GM10248 (cell line): ENCODE measurements around the gene CSH2.
A peak's percentile ranks its signal among the peaks of the same experiment; 100 is the strongest.

Experiments
- CTCF ChIA-PET: fragments of 300-600 bp; sonication (Branson Sonifier 250); formaldehyde crosslinking; extraction: SDS; loops from one replicate; lab custom pipeline; 2021; ENCODE audit warnings: antibody characterized with exemption; lab: Yijun Ruan, JAX
- POLR2A ChIA-PET: fragments of 350-650 bp; sonication (Branson Sonifier 250); formaldehyde crosslinking; extraction: SDS; loops from one replicate; lab custom pipeline; 2020; ENCODE audit warnings: antibody characterized with exemption; lab: Yijun Ruan, JAX
- DNase-seq: peaks from one replicate; pipeline ENCODE4 v3.0.0; 2012; ENCODE audit errors: extremely low spot score
- TF ChIP-seq, protein P1 (sequence below): IDR thresholded peaks from 2 replicates; pipeline ENCODE4 v1.5.1; 2012; ENCODE audit warnings: mild to moderate bottlenecking, low read depth; ENCODE audit errors: extremely low read depth, missing control alignments, control extremely low read depth

CSH2 gene

GRCh38 chr17:63842173-63842539 is 31.3 kb downstream of the CSH2 start:
- TF ChIP-seq, protein P1, sequence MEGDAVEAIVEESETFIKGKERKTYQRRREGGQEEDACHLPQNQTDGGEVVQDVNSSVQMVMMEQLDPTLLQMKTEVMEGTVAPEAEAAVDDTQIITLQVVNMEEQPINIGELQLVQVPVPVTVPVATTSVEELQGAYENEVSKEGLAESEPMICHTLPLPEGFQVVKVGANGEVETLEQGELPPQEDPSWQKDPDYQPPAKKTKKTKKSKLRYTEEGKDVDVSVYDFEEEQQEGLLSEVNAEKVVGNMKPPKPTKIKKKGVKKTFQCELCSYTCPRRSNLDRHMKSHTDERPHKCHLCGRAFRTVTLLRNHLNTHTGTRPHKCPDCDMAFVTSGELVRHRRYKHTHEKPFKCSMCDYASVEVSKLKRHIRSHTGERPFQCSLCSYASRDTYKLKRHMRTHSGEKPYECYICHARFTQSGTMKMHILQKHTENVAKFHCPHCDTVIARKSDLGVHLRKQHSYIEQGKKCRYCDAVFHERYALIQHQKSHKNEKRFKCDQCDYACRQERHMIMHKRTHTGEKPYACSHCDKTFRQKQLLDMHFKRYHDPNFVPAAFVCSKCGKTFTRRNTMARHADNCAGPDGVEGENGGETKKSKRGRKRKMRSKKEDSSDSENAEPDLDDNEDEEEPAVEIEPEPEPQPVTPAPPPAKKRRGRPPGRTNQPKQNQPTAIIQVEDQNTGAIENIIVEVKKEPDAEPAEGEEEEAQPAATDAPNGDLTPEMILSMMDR = no peak
- ChIA-PET POLR2A (interaction anchor here (1.6 kb wide), 1 partner anchor 13 kb away, joined by 6 read pairs; no protein-coding TSS in a partner anchor), CTCF (interaction anchor here (0.6 to 2.6 kb wide), 4 partner anchors 11 to 17 kb away, joined by 3 to 8 read pairs (median 4); no protein-coding TSS in a partner anchor)
- no peak for DNase-seq

GRCh38 chr17:63841350-63842172 is 31.9 kb downstream of the CSH2 start:
- DNase-seq = peak; percentile 28
- CTCF ChIA-PET = interaction anchor here (0.6 to 2.6 kb wide), 5 partner anchors 10 to 18 kb away, joined by 3 to 8 read pairs (median 3); no protein-coding TSS in a partner anchor
- POLR2A ChIA-PET = interaction anchor here (1.6 kb wide), 2 partner anchors 12 to 16 kb away, joined by 3 to 6 read pairs; no protein-coding TSS in a partner anchor
- TF ChIP-seq, protein P1 = no peak

GRCh38 chr17:63840591-63841349 is 32.7 kb downstream of the CSH2 start:
- TF ChIP-seq, protein P1 = no peak
- ChIA-PET POLR2A (interaction anchor here (1.6 kb wide), 2 partner anchors 11 to 16 kb away, joined by 3 to 6 read pairs; no protein-coding TSS in a partner anchor), CTCF (interaction anchor here (1.2 to 3.2 kb wide), 5 partner anchors 8 to 14 kb away, joined by 3 to 15 read pairs (median 6); no protein-coding TSS in a partner anchor)
- DNase-seq = no peak

DNA sequence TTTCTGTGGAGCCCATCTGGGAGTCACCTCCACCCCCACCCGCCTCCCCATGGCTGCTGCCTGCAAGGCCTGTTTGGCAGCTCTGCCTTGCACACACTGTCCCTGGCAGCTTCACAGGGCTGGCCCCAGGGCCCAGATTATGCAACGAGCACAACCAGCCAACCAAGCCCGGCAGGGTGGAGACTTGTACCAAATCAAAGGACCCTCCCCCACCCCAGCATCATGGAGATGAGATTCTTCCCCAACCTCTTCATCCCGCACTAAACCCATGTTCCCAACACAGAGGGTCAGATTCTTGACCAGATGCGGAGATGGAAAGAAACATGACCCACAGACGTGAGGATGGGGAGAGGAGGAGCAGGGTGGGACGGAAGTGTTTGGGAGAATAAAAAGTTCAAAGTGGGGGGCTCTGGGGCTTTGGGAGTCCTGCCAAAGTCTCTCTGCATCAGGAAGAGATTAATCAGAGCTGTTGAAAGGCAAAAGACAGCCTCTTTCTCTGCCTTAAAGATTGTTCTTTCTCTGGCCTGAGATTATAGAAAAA is 34.8 kb downstream of the CSH2 start:
- TF ChIP-seq, protein P1 = no peak
- no peak for DNase-seq
- ChIA-PET POLR2A (interaction anchor here (0.6 to 0.9 kb wide), 5 partner anchors 8 to 212 kb away, joined by 3 to 6 read pairs (median 3); no protein-coding TSS in a partner anchor), CTCF (interaction anchor here (0.7 to 3.2 kb wide), 4 partner anchors 10 to 140 kb away, joined by 3 to 15 read pairs (median 7); no protein-coding TSS in a partner anchor)

- TF ChIP-seq, protein P1 = no peak
- no peak for DNase-seq
- CTCF ChIA-PET = interaction anchor here (0.9 to 3.2 kb wide), 5 partner anchors 9 to 140 kb away, joined by 3 to 15 read pairs (median 4); no protein-coding TSS in a partner anchor
- POLR2A ChIA-PET = interaction anchor here (0.7 to 0.9 kb wide), 2 partner anchors 7 to 22 kb away, joined by 3 to 4 read pairs; no protein-coding TSS in a partner anchor
Measured at GRCh38 chr17:63837962-63838600, 35.4 kb downstream of the CSH2 start.
